CD14-positive monocyte (primary cell): ENCODE data around the gene PSMB8. TPM values are rescaled to one million over a fixed set of nuclear protein-coding genes. Genes with fewer than 3 reads are reported as not detected.
A peak's percentile ranks its signal among the peaks of the same experiment; 100 is the strongest.

Source experiments
- DNase-seq, 3 donors: peaks; one replicate each; pipeline ENCODE4 v3.0.0-alpha.2; 2011 to 2022
- H2AFZ ChIP-seq: 2 replicates; pipeline ENCODE4 v1.6.0; 2012; ENCODE audit warnings: mild to moderate bottlenecking, low read depth, low read length, inconsistent platforms; ENCODE audit not compliant: insufficient read depth, poor library complexity, severe bottlenecking
- H3K27ac ChIP-seq, 2 donors: 1 replicate in 1 of 2; 2 replicates in 1 of 2; pipeline ENCODE4 v1.5.1; 2012 to 2013; ENCODE audit warnings: low read length in 2 of 2, control low read depth in 1 of 2, inconsistent platforms in 1 of 2, low read depth in 1 of 2, mild to moderate bottlenecking in 1 of 2
- H3K27me3 ChIP-seq, 2 donors: one replicate each; pipeline versions ENCODE4 v1.6.0 to v1.6.1; 2011 to 2013; ENCODE audit warnings: low read length in 2 of 2; ENCODE audit not compliant: control insufficient read depth in 2 of 2, insufficient read depth in 2 of 2
- H3K36me3 ChIP-seq, 2 donors: replicated peaks in 1 of 2; 1 replicate in 1 of 2; 2 replicates in 1 of 2; pipeline versions ENCODE4 v1.5.1 to v1.6.1; 2012 to 2013; ENCODE audit warnings: low read length in 2 of 2, control low read depth in 1 of 2, inconsistent platforms in 1 of 2, mild to moderate bottlenecking in 1 of 2; ENCODE audit not compliant: insufficient read depth in 2 of 2, control insufficient read depth in 1 of 2
- H3K4me1 ChIP-seq, 2 donors: 1 replicate in 1 of 2; 2 replicates in 1 of 2; pipeline versions ENCODE4 v1.5.1 to v1.6.1; 2012 to 2013; ENCODE audit warnings: low read length in 2 of 2, control low read depth in 1 of 2, inconsistent platforms in 1 of 2, mild to moderate bottlenecking in 1 of 2, moderate library complexity in 1 of 2; ENCODE audit not compliant: insufficient read depth in 2 of 2, control insufficient read depth in 1 of 2
- H3K4me2 ChIP-seq: replicated peaks from 2 replicates; pipeline ENCODE3; 2012; ENCODE audit warnings: low read length, moderate library complexity, mild to moderate bottlenecking; ENCODE audit not compliant: poor library complexity, severe bottlenecking; ENCODE audit errors: extremely low read depth
- H3K4me3 ChIP-seq, 3 experiments: fragments of 200-600 bp in 1 of 3; sonication (generic) in 1 of 3; replicated peaks in 1 of 3; 1 replicate in 2 of 3; 2 replicates in 1 of 3; pipeline ENCODE4 v1.5.1; 2011 to 2013; ENCODE audit warnings: low read length in 3 of 3, mild to moderate bottlenecking in 3 of 3, control low read depth in 2 of 3, low read depth in 2 of 3, inconsistent platforms in 1 of 3, moderate library complexity in 1 of 3
- H3K79me2 ChIP-seq: 2 replicates; pipeline ENCODE4 v1.6.0; 2012; ENCODE audit warnings: mild to moderate bottlenecking, control low read depth, inconsistent platforms, low read length, moderate library complexity; ENCODE audit not compliant: insufficient read depth
- H3K9ac ChIP-seq: 2 replicates; pipeline ENCODE4 v1.6.0; 2017; ENCODE audit warnings: low read length, mild to moderate bottlenecking; ENCODE audit not compliant: insufficient read depth, poor library complexity, severe bottlenecking
- H3K9me3 ChIP-seq, 2 donors: replicated peaks in 1 of 2; 1 replicate in 1 of 2; 2 replicates in 1 of 2; pipeline versions ENCODE4 v1.5.1 to v1.6.1; 2012 to 2013; ENCODE audit warnings: low read length in 2 of 2, control low read depth in 1 of 2; ENCODE audit not compliant: control insufficient read depth in 1 of 2, insufficient read depth in 1 of 2
- H4K20me1 ChIP-seq: 2 replicates; pipeline ENCODE4 v1.6.0; 2012; ENCODE audit warnings: mild to moderate bottlenecking, low read length, control low read depth, moderate library complexity; ENCODE audit not compliant: insufficient read depth
- H3K27ac Mint-ChIP-seq, 7 donors: one replicate each; pipeline ENCODE4 v1.8.0; 2020; ENCODE audit warnings: mild to moderate bottlenecking in 7 of 7, mixed read lengths in 7 of 7, moderate library complexity in 6 of 7, inconsistent platforms in 2 of 7
- H3K27me3 Mint-ChIP-seq, 3 donors: one replicate each; pipeline ENCODE4 v1.8.0; 2021 to 2022; ENCODE audit warnings: low read depth in 3 of 3, mild to moderate bottlenecking in 3 of 3, mixed read lengths in 3 of 3, moderate library complexity in 3 of 3, inconsistent platforms in 1 of 3
- H3K36me3 Mint-ChIP-seq, 2 donors: one replicate each; pipeline ENCODE4 v1.8.0; 2020; ENCODE audit warnings: mixed read lengths in 2 of 2, inconsistent platforms in 1 of 2, mild to moderate bottlenecking in 1 of 2
- H3K4me1 Mint-ChIP-seq: one replicate; pipeline ENCODE4 v1.8.0; 2020; ENCODE audit warnings: mild to moderate bottlenecking, mixed read lengths
- H3K4me3 Mint-ChIP-seq, 2 donors: one replicate each; pipeline ENCODE4 v1.8.0; 2020; ENCODE audit warnings: mild to moderate bottlenecking in 2 of 2, mixed read lengths in 2 of 2, moderate library complexity in 1 of 2
- H3K9me3 Mint-ChIP-seq, 7 donors: one replicate each; pipeline ENCODE4 v1.8.0; 2020 to 2022; ENCODE audit warnings: mixed read lengths in 7 of 7, mild to moderate bottlenecking in 6 of 7, moderate library complexity in 6 of 7, inconsistent platforms in 2 of 7
- CTCF ChIP-seq: fragments of 200-600 bp; IDR thresholded peaks from one replicate; pipeline ENCODE4 v1.8.0; 2022; ENCODE audit warnings: antibody characterized with exemption, mild to moderate bottlenecking
- WGBS: methylation state at CpG from one replicate; pipeline ENCODE4 v1.1.5; 2013; ENCODE audit warnings: missing lambda C conversion rate; ENCODE audit not compliant: insufficient coverage; 5-methylcytosine and 5-hydroxymethylcytosine counted together
- intact Hi-C, 2 donors: fragments of 100-400 bp; cut with micrococcal nuclease; formaldehyde crosslinking; loops; one replicate each; pipeline versions ENCODE4 v1.15.0 to v1.15.1; 2023
- polyA plus RNA-seq, 3 donors: library from polyadenylated mRNA; depleted of rRNA in 1 of 3; unstranded in 2 of 3; stranded (reverse) in 1 of 3; fragments of 300-500 nt in 2 of 3; fragments of >200 nt in 1 of 3; fragmentation: Illumina TruSeq in 2 of 3; gene quantifications; 1 replicate in 2 of 3; 2 replicates in 1 of 3; pipeline ENCODE4 v1.2.3, GENCODE V29; 2012 to 2021

PSMB8 gene
- polyA plus RNA-seq, 3 donors, result 164 to 534 (median 487) TPM

GRCh38 chr6:32853541-32854375, 9.9 kb upstream of the PSMB8 start, which contains the start of the genes PSMB9 and TAP1:
TSS of gene PSMB9 (plus strand) at chr6:32854192. CDS start at chr6:32854230, 38 bp downstream.
TSS of gene TAP1 (minus strand) at chr6:32853704. CDS start at chr6:32853636, 68 bp downstream.
- Mint-ChIP-seq H3K27ac (peak within 1 kb of the TSS; percentile 97 to 100 (median 99)), H3K4me1 (peaks cover 65% of the 10 kb centered on the region), H3K36me3 (peaks cover 59 to 63% of the 10 kb centered on the region in 2 donors), H3K4me3 (peak within 1 kb of the TSS; percentile 99 to 100), H3K27me3 (peaks cover 0 to 5% (median 1%) of the 10 kb centered on the region in 3 donors), H3K9me3 (peaks cover 0 to 5% (median 2%) of the 10 kb centered on the region in 7 donors)
- Histone ChIP-seq H3K36me3 (peaks cover 46 to 67% of the 10 kb centered on the region in 2 donors), H4K20me1 (peaks cover 55% of the 10 kb centered on the region), H3K9ac (peak within 1 kb of the TSS; percentile 92), H3K4me1 (peaks cover 44 to 58% of the 10 kb centered on the region in 2 donors), H3K4me3 (peak within 1 kb of the TSS; percentile 79 to 99 (median 98)), H3K4me2 (peak within 1 kb of the TSS; percentile 96), H3K27me3 (no peaks in the 10 kb centered on the region), H2AFZ (peak within 1 kb of the TSS; percentile 80), H3K79me2 (peaks cover 78% of the 10 kb centered on the region), H3K27ac (peak within 1 kb of the TSS; percentile 93 to 99), H3K9me3 (no peaks in the 10 kb centered on the region)
- intact Hi-C loops, result loop anchor here (1.0 to 2.0 kb wide), 4 partner anchors 8 to 15 kb away; partner anchors contain the start of genes PSMB8 (in 1 of the 2) and TAP2 (in 1 of the 2)
- WGBS, result 1% methylated on average over 64 of the region's 68 CpGs
- TF ChIP-seq CTCF, result peak; percentile 85
- DNase-seq, result peak; percentile 94 to 95 (median 94)

- Histone ChIP-seq H4K20me1 (peaks cover 61% of the 10 kb centered on the region), H3K36me3 (peaks cover 46 to 67% of the 10 kb centered on the region in 2 donors), H3K4me2 (peak overlapping the region; percentile 96), H3K4me3 (peak overlapping the region; percentile 79 to 99 (median 98)), H3K27me3 (no peaks in the 10 kb centered on the region), H3K79me2 (peaks cover 85% of the 10 kb centered on the region), H2AFZ (peak overlapping the region; percentile 80), H3K27ac (peak overlapping the region; percentile 93 to 99), H3K9ac (peak overlapping the region; percentile 92), H3K4me1 (peaks cover 36 to 54% of the 10 kb centered on the region in 2 donors), H3K9me3 (no peaks in the 10 kb centered on the region)
- TF ChIP-seq CTCF, result no peak
- Mint-ChIP-seq H3K9me3 (peaks cover 0 to 8% (median 3%) of the 10 kb centered on the region in 7 donors), H3K27me3 (peaks cover 0 to 5% (median 1%) of the 10 kb centered on the region in 3 donors), H3K27ac (peak overlapping the region; percentile 96 to 100 (median 98)), H3K4me3 (peak overlapping the region; percentile 99 to 100), H3K4me1 (peaks cover 65% of the 10 kb centered on the region), H3K36me3 (peaks cover 59 to 63% of the 10 kb centered on the region in 2 donors)
- WGBS, result under 1% methylated on average over 39 of the region's 41 CpGs
- intact Hi-C loops, result loop anchor here (1.0 to 2.0 kb wide), 3 partner anchors 8 to 14 kb away; partner anchors contain the start of genes PSMB8 (in 1 of the 2) and TAP2 (in 1 of the 2)
- peak; percentile 43 to 86 (median 46) for DNase-seq
Measured at GRCh38 chr6:32852844-32853540, 9.1 kb upstream of the PSMB8 start.
